A549 (cell line): ENCODE data around the gene TTC7B. TPM values are rescaled to one million over a fixed set of nuclear protein-coding genes. Genes with fewer than 3 reads are reported as not detected.

Source experiments
- ATAC-seq, 2 experiments: fragments of 200-7000 bp in 1 of 2; fragments of >200 bp in 1 of 2; cut with Nextera tagmentation in 1 of 2; cut with Tn5 transposase in 1 of 2; 3 replicates each; pipeline versions ENCODE4 v1.8.0 to v1.9.1; 2018 to 2020; ENCODE audit warnings: mild to moderate bottlenecking in 1 of 2, moderate library complexity in 1 of 2
- CTCF ChIA-PET: fragments of 300-600 bp; sonication (Branson Sonifier 250); formaldehyde crosslinking; extraction: SDS; loops from one replicate; lab custom pipeline; 2021; ENCODE audit warnings: antibody characterized with exemption, inconsistent platforms; lab: Yijun Ruan, JAX
- POLR2A ChIA-PET: fragments of 350-600 bp; formaldehyde crosslinking; extraction: SDS; loops from one replicate; lab custom pipeline; 2021; ENCODE audit warnings: antibody characterized with exemption, inconsistent platforms; lab: Yijun Ruan, JAX
- DNase-seq, 2 experiments: peaks; one replicate each; pipeline versions ENCODE4 v3.0.0 to v3.0.0-alpha.2; 2011 to 2016; ENCODE audit warnings: low read depth in 1 of 2, low spot score in 1 of 2
- FAIRE-seq: peaks from 2 replicates; lab custom pipeline; 2011; peaks lifted over from hg19 to GRCh38; lab: Jason Lieb, UNC
- H3K27ac ChIP-seq, 2 experiments: fragments of >200 bp; sonication (Bioruptor Twin); formaldehyde crosslinking; 3 replicates each; pipeline ENCODE4 v1.5.1; 2016 to 2017
- H3K4me1 ChIP-seq: fragments of >200 bp; sonication (Bioruptor Twin); formaldehyde crosslinking; 3 replicates; pipeline ENCODE4 v1.6.1; 2016
- H3K4me2 ChIP-seq: fragments of >200 bp; sonication (Bioruptor Twin); formaldehyde crosslinking; 3 replicates; pipeline ENCODE4 v1.6.1; 2016
- H3K4me3 ChIP-seq: fragments of >200 bp; sonication (Bioruptor Twin); formaldehyde crosslinking; 3 replicates; pipeline ENCODE4 v1.5.1; 2016
- H3K9me3 ChIP-seq: fragments of >200 bp; sonication (Bioruptor Twin); formaldehyde crosslinking; 3 replicates; pipeline ENCODE4 v1.6.1; 2016
- ATOH8 ChIP-seq: fragments of 250-450 bp; sonication (Bioruptor Pico); IDR thresholded peaks from 2 replicates; pipeline ENCODE4 v1.5.0; 2020; ENCODE audit warnings: low read depth, mild to moderate bottlenecking, moderate library complexity
- BCL3 ChIP-seq: fragments of >200 bp; sonication (Bioruptor Twin); formaldehyde crosslinking; IDR thresholded peaks from 3 replicates; pipeline ENCODE4 v1.6.1; 2016
- CBX8 ChIP-seq: fragments of 200-600 bp; sonication (generic); IDR thresholded peaks from 2 replicates; pipeline ENCODE4 v1.6.1; 2016
- CHD2 ChIP-seq: fragments of 150-350 bp; IDR thresholded peaks from 2 replicates; pipeline ENCODE4 v1.6.1; 2014; ENCODE audit warnings: low read length; ENCODE audit not compliant: partially characterized antibody
- E2F6 ChIP-seq: IDR thresholded peaks from 2 replicates; pipeline ENCODE4 v1.6.1; 2012; ENCODE audit warnings: low read depth, borderline replicate concordance
- EHF ChIP-seq: fragments of 250-450 bp; sonication (Bioruptor Pico); IDR thresholded peaks from 2 replicates; pipeline ENCODE4 v1.5.0; 2020; ENCODE audit warnings: mild to moderate bottlenecking
- ELK1 ChIP-seq: fragments of 150-350 bp; IDR thresholded peaks from 2 replicates; pipeline ENCODE4 v1.6.1; 2014; ENCODE audit warnings: low read depth, mild to moderate bottlenecking, low read length
- EP300 ChIP-seq, 2 experiments: fragments of >200 bp; sonication (Bioruptor Twin); formaldehyde crosslinking; IDR thresholded peaks; 2 replicates in 1 of 2; 3 replicates in 1 of 2; pipeline ENCODE4 v1.6.1; 2016 to 2017
- ESRRA ChIP-seq: fragments of 150-350 bp; IDR thresholded peaks from 2 replicates; pipeline ENCODE4 v1.6.1; 2014; ENCODE audit warnings: mild to moderate bottlenecking, low read length, borderline replicate concordance
- FOSL2 ChIP-seq, 2 experiments: fragments of 450-650 bp in 1 of 2; fragments of >200 bp in 1 of 2; sonication (Bioruptor Twin) in 1 of 2; formaldehyde crosslinking; IDR thresholded peaks; 2 replicates each; pipeline versions ENCODE4 v1.5.0 to v1.6.1; 2016 to 2020; ENCODE audit warnings: mild to moderate bottlenecking in 1 of 2, moderate library complexity in 1 of 2
- FOXS1 ChIP-seq: fragments of 250-450 bp; sonication (Bioruptor Pico); IDR thresholded peaks from 2 replicates; pipeline ENCODE4 v1.5.0; 2020; ENCODE audit warnings: mild to moderate bottlenecking, moderate library complexity
- GATA3 ChIP-seq: IDR thresholded peaks from 2 replicates; pipeline ENCODE4 v1.6.1; 2012; ENCODE audit warnings: borderline replicate concordance
- JUN ChIP-seq, 2 experiments: fragments of >200 bp; sonication (Bioruptor Twin); formaldehyde crosslinking; IDR thresholded peaks; 2 replicates in 1 of 2; 3 replicates in 1 of 2; pipeline ENCODE4 v1.6.1; 2016 to 2017
- KDM1A ChIP-seq: fragments of 200-600 bp; sonication (generic); IDR thresholded peaks from 2 replicates; pipeline ENCODE4 v1.6.1; 2016; ENCODE audit warnings: low read depth, mild to moderate bottlenecking
- MAX ChIP-seq: IDR thresholded peaks from 2 replicates; pipeline ENCODE4 v1.6.1; 2012
- MAZ ChIP-seq: fragments of 150-350 bp; IDR thresholded peaks from 2 replicates; pipeline ENCODE4 v1.6.1; 2014; ENCODE audit warnings: antibody characterized with exemption, low read depth, low read length, borderline replicate concordance
- NPAS2 ChIP-seq: fragments of 250-450 bp; sonication (Bioruptor Pico); IDR thresholded peaks from 2 replicates; pipeline ENCODE4 v1.8.0; 2022; ENCODE audit warnings: mild to moderate bottlenecking, moderate library complexity, borderline replicate concordance
- POLR2A ChIP-seq: IDR thresholded peaks from 2 replicates; pipeline ENCODE4 v1.6.1; 2012; ENCODE audit warnings: mild to moderate bottlenecking, low read length
- POLR2AphosphoS2 ChIP-seq: conservative IDR thresholded peaks from 2 replicates; pipeline ENCODE4 v1.6.1; 2012; ENCODE audit warnings: low read length, improper control_type of control experiment, inconsistent platforms
- SMC3 ChIP-seq: fragments of >200 bp; sonication (Bioruptor Twin); formaldehyde crosslinking; IDR thresholded peaks from 3 replicates; pipeline ENCODE4 v1.6.1; 2018; ENCODE audit warnings: inconsistent platforms
- TFCP2L1 ChIP-seq: fragments of 250-450 bp; sonication (Bioruptor Pico); IDR thresholded peaks from 2 replicates; pipeline ENCODE4 v1.5.0; 2021; ENCODE audit warnings: mild to moderate bottlenecking
- ZC3H11A ChIP-seq: fragments of 450-650 bp; IDR thresholded peaks from 2 replicates; pipeline ENCODE4 v1.6.1; 2014; ENCODE audit warnings: antibody characterized with exemption, mild to moderate bottlenecking
- WGBS: methylation state at CpG from one replicate; pipeline ENCODE4 v1.1.6; 2017; ENCODE audit errors: missing lambda C conversion rate; 5-methylcytosine and 5-hydroxymethylcytosine counted together
- polyA plus RNA-seq, 4 experiments: library from polyadenylated mRNA; depleted of rRNA in 3 of 4; stranded (reverse); fragments of >200 nt; fragmentation: RNase III in 1 of 4; extraction: RNeasy Plus Mini Kit Qiagen cat#74134 plus additional on column Dnase treatment in 1 of 4; gene quantifications; 2 replicates in 3 of 4; 3 replicates in 1 of 4; pipeline ENCODE4 v1.2.3, GENCODE V29; 2011 to 2017

Gene TTC7B
- polyA plus RNA-seq, 2 of the 4 experiments (the other 2 are of a cell fraction): 16.6 to 28.0 TPM

GRCh38 chr14:90551733-90552464, 264.3 kb downstream of the TTC7B start:
- ChIA-PET CTCF (interaction anchor here (0.5 kb wide), 1 partner anchor 10 kb away, joined by 3 read pairs; no protein-coding TSS in a partner anchor), POLR2A (no interaction called here)
- Histone ChIP-seq H3K4me1 (no peaks in the 10 kb centered on the region), H3K4me3 (no peak overlapping the region), H3K4me2 (no peak overlapping the region), H3K9me3 (no peaks in the 10 kb centered on the region), H3K27ac (no peak overlapping the region)
- WGBS: 89% methylated on average over 11 of the region's 11 CpGs
- no peak for DNase-seq
- no peak for ATAC-seq
- FAIRE-seq: no peak
- no peak for TF ChIP-seq FOXS1 (CRISPR knock-in tag)
- no peak for TF ChIP-seq ESRRA
- TF ChIP-seq POLR2A: no peak
- TF ChIP-seq TFCP2L1 (CRISPR knock-in tag): no peak
- TF ChIP-seq E2F6: no peak
- TF ChIP-seq CBX8: no peak
- TF ChIP-seq JUN (IDR thresholded peaks at IDR 0.05): no peak
- no peak for TF ChIP-seq ATOH8 (CRISPR knock-in tag)
- no peak for TF ChIP-seq MAZ
- no peak for TF ChIP-seq GATA3
- TF ChIP-seq POLR2AphosphoS2: no peak
- no peak for TF ChIP-seq KDM1A
- TF ChIP-seq CHD2: no peak
- no peak for TF ChIP-seq ZC3H11A
- TF ChIP-seq MAX: no peak
- TF ChIP-seq EHF: no peak
- TF ChIP-seq SMC3: no peak
- TF ChIP-seq BCL3: no peak

GRCh38 chr14:90551070-90551704, 265.0 kb downstream of the TTC7B start:
- no peak for FAIRE-seq
- CTCF ChIA-PET: no interaction called here

More at GRCh38 chr14:90551070-90551704, 265.0 kb downstream of the TTC7B start:
- H3K4me1 ChIP-seq: no peaks in the 10 kb centered on the region
- POLR2A ChIA-PET: no interaction called here
- no peak overlapping the region for H3K4me3 ChIP-seq
- no peak for TF ChIP-seq POLR2A
- no peak for TF ChIP-seq NPAS2 (CRISPR knock-in tag)
- no peak for TF ChIP-seq EP300 (IDR thresholded peaks at IDR 0.05)
- TF ChIP-seq FOSL2 (IDR thresholded peaks at IDR 0.05): no peak
- no peak for TF ChIP-seq FOSL2 (CRISPR knock-in tag; IDR thresholded peaks at IDR 0.05)
- no peak for TF ChIP-seq ELK1
- DNase-seq (no peak), ATAC-seq (no peak)
- no peaks in the 10 kb centered on the region for H3K9me3 ChIP-seq
- H3K27ac ChIP-seq: no peak overlapping the region
- WGBS: 89% methylated on average over 5 of the region's 6 CpGs
- no peak overlapping the region for H3K4me2 ChIP-seq
